Calu3 (cell line): ENCODE results near the gene SLC22A5. TPM values are rescaled to one million over a fixed set of nuclear protein-coding genes. Genes with fewer than 3 reads are reported as not detected.

Source experiments
- BruUV-seq: library from RNA; stranded (reverse); fragments of 400-500 nt; replicated peaks from 2 replicates; lab custom pipeline; 2021; lab: Mats Ljungman, UMichigan
- CTCF ChIA-PET: fragments of 300-600 bp; sonication (Branson Sonifier 250); formaldehyde crosslinking; loops from one replicate; lab custom pipeline; 2022; ENCODE audit warnings: antibody characterized with exemption; lab: Charles Lee
- DNase-seq: peaks from one replicate; pipeline ENCODE4 v3.0.0; 2022
- H3K27ac Mint-ChIP-seq: one replicate; pipeline ENCODE4 v1.8.0; 2022; ENCODE audit warnings: mixed read lengths; ENCODE audit not compliant: unreplicated experiment
- H3K27me3 Mint-ChIP-seq: one replicate; pipeline ENCODE4 v1.8.0; 2022; ENCODE audit warnings: mixed read lengths; ENCODE audit not compliant: unreplicated experiment
- H3K36me3 Mint-ChIP-seq: one replicate; pipeline ENCODE4 v1.8.0; 2022; ENCODE audit warnings: mild to moderate bottlenecking, moderate library complexity, mixed read lengths; ENCODE audit not compliant: insufficient read depth, unreplicated experiment
- H3K4me1 Mint-ChIP-seq: one replicate; pipeline ENCODE4 v1.8.0; 2022; ENCODE audit warnings: mild to moderate bottlenecking, low read depth, mixed read lengths; ENCODE audit not compliant: unreplicated experiment
- H3K4me3 Mint-ChIP-seq: one replicate; pipeline ENCODE4 v1.8.0; 2022; ENCODE audit warnings: mild to moderate bottlenecking, low read depth, moderate library complexity, mixed read lengths; ENCODE audit not compliant: unreplicated experiment
- H3K9me3 Mint-ChIP-seq: one replicate; pipeline ENCODE4 v1.8.0; 2022; ENCODE audit warnings: low read depth, mixed read lengths; ENCODE audit not compliant: unreplicated experiment
- CTCF ChIP-seq: fragments of 200-600 bp; IDR thresholded peaks from one replicate; pipeline ENCODE4 v1.8.0; 2022; ENCODE audit warnings: antibody characterized with exemption; ENCODE audit not compliant: unreplicated experiment
- intact Hi-C: fragments of 100-400 bp; cut with micrococcal nuclease; formaldehyde crosslinking; loops from one replicate; pipeline ENCODE4 v1.10.0; 2022; ENCODE audit not compliant: unreplicated experiment
- total RNA-seq: library from RNA; stranded (reverse); gene quantifications from 2 replicates; pipeline ENCODE4 v1.2.3, GENCODE V29; 2022

The SLC22A5 gene
- total RNA-seq, 1 experiment from 2014 or later, result 24.6 TPM

GRCh38 chr5:132335402-132335801, 34.1 kb upstream of the SLC22A5 start:
- TF ChIP-seq CTCF, result no peak
- BruUV-seq, result no TSS peak
- Mint-ChIP-seq H3K9me3 (no peaks in the 10 kb centered on the region), H3K27me3 (no peaks in the 10 kb centered on the region), H3K4me1 (peaks cover 28% of the 10 kb centered on the region), H3K36me3 (peaks cover 6% of the 10 kb centered on the region), H3K27ac (no peak overlapping the region), H3K4me3 (no peak overlapping the region)
- CTCF ChIA-PET, result interaction anchor here (2.3 kb wide), 1 partner anchor 41 kb away, joined by 10 read pairs; the partner anchor contains the start of gene SLC22A4
- intact Hi-C loops, result no loop called here
- DNase-seq, result no peak

- Mint-ChIP-seq H3K4me3 (no peak overlapping the region), H3K4me1 (peaks cover 27% of the 10 kb centered on the region), H3K27me3 (no peaks in the 10 kb centered on the region), H3K27ac (no peak overlapping the region), H3K36me3 (peaks cover 15% of the 10 kb centered on the region), H3K9me3 (no peaks in the 10 kb centered on the region)
- no peak for DNase-seq
- CTCF ChIA-PET, result no interaction called here
- no TSS peak for BruUV-seq
- intact Hi-C loops, result no loop called here
- TF ChIP-seq CTCF, result no peak
Measured at GRCh38 chr5:132339502-132339901, 30.0 kb upstream of the SLC22A5 start.

GRCh38 chr5:132342291-132343180, 27.0 kb upstream of the SLC22A5 start:
- no peak for DNase-seq
- Mint-ChIP-seq H3K4me3 (no peak overlapping the region), H3K4me1 (peaks cover 11% of the 10 kb centered on the region), H3K36me3 (peaks cover 13% of the 10 kb centered on the region), H3K27ac (no peak overlapping the region), H3K9me3 (peaks cover 6% of the 10 kb centered on the region), H3K27me3 (no peaks in the 10 kb centered on the region)
- no TSS peak for BruUV-seq
- intact Hi-C loops, result no loop called here
- CTCF ChIA-PET, result no interaction called here
- TF ChIP-seq CTCF, result no peak

DNA sequence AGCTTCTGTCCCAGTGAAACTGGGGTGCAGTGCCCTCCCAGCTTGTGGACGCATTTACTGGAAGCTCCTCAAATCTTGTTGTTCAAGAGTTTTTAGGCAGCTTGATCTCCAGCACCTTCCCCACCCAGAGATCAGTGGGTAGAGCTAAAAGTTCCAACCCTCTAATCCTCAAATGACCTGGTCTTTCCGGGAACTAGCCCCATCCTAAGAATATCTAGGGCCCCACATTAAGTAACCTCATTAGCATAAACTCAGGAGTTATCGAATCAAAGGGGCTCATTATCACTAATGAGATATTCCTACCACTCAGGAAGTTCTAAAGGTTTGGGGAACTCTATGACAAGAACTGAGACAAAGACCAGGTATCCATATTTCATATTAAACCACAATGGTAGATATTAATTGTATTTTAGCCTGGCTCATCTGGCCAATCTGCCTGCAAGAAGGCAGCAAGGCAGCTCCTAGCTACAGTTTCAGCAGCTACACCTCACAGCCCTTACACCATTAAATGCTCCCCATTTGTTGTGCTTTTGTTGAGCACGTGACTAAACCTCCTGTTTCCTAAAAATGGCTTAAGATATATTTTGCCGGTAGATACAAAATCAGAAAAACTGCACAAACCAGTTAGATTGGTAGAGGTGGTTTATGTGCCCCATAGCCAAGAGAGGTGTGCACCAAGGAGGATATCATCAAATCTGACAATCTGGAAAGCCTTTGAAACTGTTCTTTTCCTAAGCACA, 24.6 kb upstream of the SLC22A5 start:
- CTCF ChIA-PET, result no interaction called here
- BruUV-seq, result no TSS peak
- no peak overlapping the region for H3K4me3 Mint-ChIP-seq
- H3K9me3 Mint-ChIP-seq, result peaks cover 11% of the 10 kb centered on the region
- no peaks in the 10 kb centered on the region for H3K27me3 Mint-ChIP-seq
- H3K4me1 Mint-ChIP-seq, result peaks cover 6% of the 10 kb centered on the region
- DNase-seq, result no peak
- H3K36me3 Mint-ChIP-seq, result peaks cover 21% of the 10 kb centered on the region
- intact Hi-C loops, result no loop called here
- H3K27ac Mint-ChIP-seq, result no peak overlapping the region
- TF ChIP-seq CTCF, result no peak
